Transverse colon (tissue), 4 donors: ENCODE data around the gene FKTN.

ENCODE experiments used
- EP300 ChIP-seq: sonication (generic); formaldehyde crosslinking; IDR thresholded peaks from one replicate; pipeline ENCODE4 v1.6.1; 2017; ENCODE audit warnings: antibody characterized with exemption, low read depth
- POLR2A ChIP-seq: fragments of 450-650 bp; IDR thresholded peaks from one replicate; pipeline ENCODE4 v1.6.1; 2016; ENCODE audit warnings: antibody characterized with exemption, mild to moderate bottlenecking, moderate library complexity
- POLR2AphosphoS5 ChIP-seq, 3 donors: sonication (generic); formaldehyde crosslinking; IDR thresholded peaks; one replicate each; pipeline ENCODE4 v1.6.1; 2016; ENCODE audit warnings: antibody characterized with exemption in 3 of 3
- TF ChIP-seq, protein P1 (sequence below), 5 experiments: fragments of 200-600 bp in 3 of 5; fragments of 450-650 bp in 2 of 5; sonication (generic) in 3 of 5; IDR thresholded peaks; 1 replicate in 2 of 5; 2 replicates in 3 of 5; pipeline ENCODE4 v1.5.1; 2016 to 2017; ENCODE audit warnings: antibody characterized with exemption in 5 of 5, inconsistent platforms in 3 of 5, mild to moderate bottlenecking in 2 of 5, moderate library complexity in 1 of 5

DNA sequence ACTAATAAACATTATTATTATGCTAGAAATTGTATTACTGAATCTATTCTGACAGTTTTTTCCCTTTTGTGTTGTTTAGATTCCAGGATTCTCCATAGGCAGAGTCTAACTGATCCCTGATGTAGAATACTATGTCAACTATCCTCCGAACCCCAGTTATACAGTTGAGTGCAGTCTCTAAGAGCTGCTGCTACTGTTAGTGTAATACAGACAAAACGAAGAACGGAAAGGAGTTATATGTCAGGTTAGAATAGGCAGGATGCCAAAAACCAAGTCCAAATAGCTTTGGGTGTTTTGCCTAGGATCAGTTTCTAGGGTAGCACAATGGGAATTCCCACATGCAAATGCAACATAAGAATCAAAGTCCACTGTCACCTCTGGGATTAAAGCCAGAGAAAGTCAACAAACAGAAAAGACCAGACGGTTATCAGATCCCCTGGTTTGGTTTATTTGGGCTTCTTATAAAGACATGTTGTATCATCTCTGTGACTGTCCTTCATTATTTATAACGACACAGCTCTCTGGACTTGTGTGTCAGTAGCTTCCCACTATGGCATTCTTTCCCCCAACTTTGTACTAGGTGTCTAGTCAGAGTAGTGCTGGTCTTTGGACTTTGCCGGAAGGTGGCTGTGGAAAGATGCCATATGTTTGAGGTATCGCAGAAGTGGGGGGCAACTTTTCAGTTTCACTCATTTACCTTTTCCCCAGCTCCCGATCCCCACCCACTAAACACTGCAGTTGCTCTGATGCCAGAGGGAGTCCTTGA, 121.5 kb downstream of the FKTN start:
- TF ChIP-seq, protein P1, sequence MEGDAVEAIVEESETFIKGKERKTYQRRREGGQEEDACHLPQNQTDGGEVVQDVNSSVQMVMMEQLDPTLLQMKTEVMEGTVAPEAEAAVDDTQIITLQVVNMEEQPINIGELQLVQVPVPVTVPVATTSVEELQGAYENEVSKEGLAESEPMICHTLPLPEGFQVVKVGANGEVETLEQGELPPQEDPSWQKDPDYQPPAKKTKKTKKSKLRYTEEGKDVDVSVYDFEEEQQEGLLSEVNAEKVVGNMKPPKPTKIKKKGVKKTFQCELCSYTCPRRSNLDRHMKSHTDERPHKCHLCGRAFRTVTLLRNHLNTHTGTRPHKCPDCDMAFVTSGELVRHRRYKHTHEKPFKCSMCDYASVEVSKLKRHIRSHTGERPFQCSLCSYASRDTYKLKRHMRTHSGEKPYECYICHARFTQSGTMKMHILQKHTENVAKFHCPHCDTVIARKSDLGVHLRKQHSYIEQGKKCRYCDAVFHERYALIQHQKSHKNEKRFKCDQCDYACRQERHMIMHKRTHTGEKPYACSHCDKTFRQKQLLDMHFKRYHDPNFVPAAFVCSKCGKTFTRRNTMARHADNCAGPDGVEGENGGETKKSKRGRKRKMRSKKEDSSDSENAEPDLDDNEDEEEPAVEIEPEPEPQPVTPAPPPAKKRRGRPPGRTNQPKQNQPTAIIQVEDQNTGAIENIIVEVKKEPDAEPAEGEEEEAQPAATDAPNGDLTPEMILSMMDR (IDR thresholded peaks at IDR 0.05): no peak
- TF ChIP-seq EP300 (no peak), POLR2A (no peak), POLR2AphosphoS5 (IDR thresholded peaks at IDR 0.05) (no peak)
